Spleen (tissue), 7 donors: ENCODE measurements around the gene MSH3.

Source experiments
- POLR2A ChIP-seq, 3 donors: fragments of 450-650 bp; IDR thresholded peaks; one replicate each; pipeline ENCODE4 v1.5.1; 2017; ENCODE audit warnings: antibody characterized with exemption in 3 of 3, mild to moderate bottlenecking in 1 of 3
- POLR2AphosphoS5 ChIP-seq, 3 donors: sonication (generic); formaldehyde crosslinking; IDR thresholded peaks; one replicate each; pipeline ENCODE4 v1.5.1; 2017; ENCODE audit warnings: antibody characterized with exemption in 3 of 3
- TF ChIP-seq, protein P1 (sequence below), 11 experiments: fragments of 200-600 bp in 7 of 11; fragments of 450-650 bp in 4 of 11; sonication (generic) in 4 of 11; IDR thresholded peaks in 8 of 11; conservative IDR thresholded peaks in 3 of 11; 1 replicate in 7 of 11; 2 replicates in 4 of 11; pipeline versions ENCODE4 v1.4.0 to v1.8.0; 2016 to 2021; ENCODE audit warnings: antibody characterized with exemption in 11 of 11, inconsistent platforms in 4 of 11, mild to moderate bottlenecking in 1 of 11
- donor health status: DM: no; HTN: no; CAD: no; lungs with moderate emphysema.
- donor health status: DM: no; HTN: no; CAD: no.
- donor health status: DM: no; HTN: no; CAD: no.

DNA sequence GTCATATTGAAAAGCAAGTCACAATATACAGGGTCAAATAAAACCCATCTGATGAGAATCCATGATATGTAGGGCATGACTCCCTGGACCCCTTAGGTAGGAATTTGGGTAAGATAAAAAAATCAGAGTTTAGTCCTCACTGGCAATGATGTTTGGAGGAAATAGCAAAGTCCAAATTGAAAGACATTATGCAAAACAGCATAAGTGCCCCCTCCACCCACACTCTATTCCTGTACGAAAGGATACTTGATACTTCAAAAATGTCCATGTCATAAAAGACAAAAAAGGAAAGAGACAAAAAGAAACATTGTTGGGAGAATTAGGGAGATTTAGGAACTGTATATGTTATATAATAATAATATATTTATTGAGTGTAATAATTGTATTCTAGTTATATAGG lies 209.7 kb downstream of the MSH3 start:
- TF ChIP-seq POLR2A (IDR thresholded peaks at IDR 0.05) (no peak), POLR2AphosphoS5 (IDR thresholded peaks at IDR 0.05) (no peak)
- TF ChIP-seq, protein P1, sequence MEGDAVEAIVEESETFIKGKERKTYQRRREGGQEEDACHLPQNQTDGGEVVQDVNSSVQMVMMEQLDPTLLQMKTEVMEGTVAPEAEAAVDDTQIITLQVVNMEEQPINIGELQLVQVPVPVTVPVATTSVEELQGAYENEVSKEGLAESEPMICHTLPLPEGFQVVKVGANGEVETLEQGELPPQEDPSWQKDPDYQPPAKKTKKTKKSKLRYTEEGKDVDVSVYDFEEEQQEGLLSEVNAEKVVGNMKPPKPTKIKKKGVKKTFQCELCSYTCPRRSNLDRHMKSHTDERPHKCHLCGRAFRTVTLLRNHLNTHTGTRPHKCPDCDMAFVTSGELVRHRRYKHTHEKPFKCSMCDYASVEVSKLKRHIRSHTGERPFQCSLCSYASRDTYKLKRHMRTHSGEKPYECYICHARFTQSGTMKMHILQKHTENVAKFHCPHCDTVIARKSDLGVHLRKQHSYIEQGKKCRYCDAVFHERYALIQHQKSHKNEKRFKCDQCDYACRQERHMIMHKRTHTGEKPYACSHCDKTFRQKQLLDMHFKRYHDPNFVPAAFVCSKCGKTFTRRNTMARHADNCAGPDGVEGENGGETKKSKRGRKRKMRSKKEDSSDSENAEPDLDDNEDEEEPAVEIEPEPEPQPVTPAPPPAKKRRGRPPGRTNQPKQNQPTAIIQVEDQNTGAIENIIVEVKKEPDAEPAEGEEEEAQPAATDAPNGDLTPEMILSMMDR (IDR thresholded peaks at IDR 0.05 in 8 of 11, conservative IDR thresholded peaks at IDR 0.05 in 3 of 11): no peak
